HL-60 (cell line): ENCODE measurements around the gene ZRANB1.

ENCODE experiments used
- DNase-seq, 2 experiments: peaks; one replicate each; pipeline ENCODE4 v3.0.0-alpha.2; 2010 to 2020; ENCODE audit warnings: low read depth in 1 of 2, low spot score in 1 of 2
- H3K27ac ChIP-seq: fragments of 250-450 bp; sonication (Bioruptor Pico); replicated peaks from 2 replicates; pipeline ENCODE4 v1.5.1; 2020; ENCODE audit warnings: mild to moderate bottlenecking, moderate library complexity
- H3K27me3 ChIP-seq: fragments of 250-450 bp; sonication (Bioruptor Pico); 2 replicates; pipeline ENCODE4 v1.5.1; 2021; ENCODE audit warnings: mild to moderate bottlenecking, moderate library complexity; ENCODE audit not compliant: insufficient read depth, poor library complexity, severe bottlenecking
- H3K4me3 ChIP-seq: replicated peaks from 2 replicates; pipeline ENCODE4 v1.5.1; 2011; ENCODE audit warnings: mild to moderate bottlenecking, control low read depth, low read length; ENCODE audit not compliant: insufficient read depth
- GABPA ChIP-seq: IDR thresholded peaks from 2 replicates; pipeline ENCODE4 v1.6.1; 2012; ENCODE audit warnings: low read depth
- POLR2AphosphoS5 ChIP-seq: IDR thresholded peaks from 2 replicates; pipeline ENCODE4 v1.6.1; 2012; ENCODE audit warnings: low read depth
- SPI1 ChIP-seq: IDR thresholded peaks from 2 replicates; pipeline ENCODE4 v1.6.1; 2012; ENCODE audit warnings: low read depth, mild to moderate bottlenecking, borderline replicate concordance
- TF ChIP-seq, protein P1 (sequence below): IDR thresholded peaks from 2 replicates; pipeline ENCODE4 v1.6.1; 2012; ENCODE audit warnings: low read depth; ENCODE audit not compliant: insufficient replicate concordance
- TF ChIP-seq, protein P2 (sequence below): IDR thresholded peaks from one replicate; pipeline ENCODE4 v1.5.1; 2011; ENCODE audit warnings: low read length, control low read depth, inconsistent platforms; ENCODE audit not compliant: insufficient read depth

The ZRANB1 gene

DNA sequence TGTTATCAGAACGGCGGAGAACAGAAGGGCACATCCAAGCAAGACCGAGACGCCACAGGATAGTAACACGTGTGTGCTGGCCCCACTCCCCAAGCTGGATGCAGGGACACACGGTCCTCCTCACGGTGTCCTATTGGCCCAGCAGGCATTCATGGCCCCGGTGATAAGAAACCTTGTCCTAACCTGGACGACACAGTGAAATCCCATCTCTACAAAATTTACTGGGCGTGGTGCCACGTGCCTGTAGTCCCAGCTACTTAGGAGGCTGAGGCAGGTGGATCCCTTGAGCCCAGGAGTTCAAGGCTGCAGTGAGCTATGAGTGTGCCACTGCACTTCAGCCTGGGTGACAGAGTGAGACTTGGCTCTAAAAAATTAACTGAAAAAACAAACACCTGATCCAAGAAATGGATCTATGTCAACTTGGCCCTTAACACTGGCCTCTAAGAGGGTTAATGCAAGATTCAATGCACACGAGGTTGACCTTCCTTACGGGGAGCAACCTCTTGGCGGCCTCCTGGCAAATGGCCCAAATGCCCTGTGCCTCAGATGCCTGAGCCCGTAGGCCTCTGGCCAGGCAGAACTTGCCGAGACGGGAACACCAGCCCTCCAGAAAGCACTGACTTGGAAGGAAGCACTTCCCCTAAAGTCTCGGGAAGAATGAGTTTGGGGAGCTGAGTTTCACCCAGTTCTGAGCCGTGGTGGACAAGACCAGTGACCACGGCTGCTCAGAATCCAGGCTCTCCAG, 72.3 kb downstream of the ZRANB1 start:
- no peaks in the 10 kb centered on the region for H3K27me3 ChIP-seq
- no peak overlapping the region for H3K27ac ChIP-seq
- H3K4me3 ChIP-seq, result no peak overlapping the region
- TF ChIP-seq GABPA (no peak), POLR2AphosphoS5 (no peak), SPI1 (no peak)
- TF ChIP-seq, protein P1, sequence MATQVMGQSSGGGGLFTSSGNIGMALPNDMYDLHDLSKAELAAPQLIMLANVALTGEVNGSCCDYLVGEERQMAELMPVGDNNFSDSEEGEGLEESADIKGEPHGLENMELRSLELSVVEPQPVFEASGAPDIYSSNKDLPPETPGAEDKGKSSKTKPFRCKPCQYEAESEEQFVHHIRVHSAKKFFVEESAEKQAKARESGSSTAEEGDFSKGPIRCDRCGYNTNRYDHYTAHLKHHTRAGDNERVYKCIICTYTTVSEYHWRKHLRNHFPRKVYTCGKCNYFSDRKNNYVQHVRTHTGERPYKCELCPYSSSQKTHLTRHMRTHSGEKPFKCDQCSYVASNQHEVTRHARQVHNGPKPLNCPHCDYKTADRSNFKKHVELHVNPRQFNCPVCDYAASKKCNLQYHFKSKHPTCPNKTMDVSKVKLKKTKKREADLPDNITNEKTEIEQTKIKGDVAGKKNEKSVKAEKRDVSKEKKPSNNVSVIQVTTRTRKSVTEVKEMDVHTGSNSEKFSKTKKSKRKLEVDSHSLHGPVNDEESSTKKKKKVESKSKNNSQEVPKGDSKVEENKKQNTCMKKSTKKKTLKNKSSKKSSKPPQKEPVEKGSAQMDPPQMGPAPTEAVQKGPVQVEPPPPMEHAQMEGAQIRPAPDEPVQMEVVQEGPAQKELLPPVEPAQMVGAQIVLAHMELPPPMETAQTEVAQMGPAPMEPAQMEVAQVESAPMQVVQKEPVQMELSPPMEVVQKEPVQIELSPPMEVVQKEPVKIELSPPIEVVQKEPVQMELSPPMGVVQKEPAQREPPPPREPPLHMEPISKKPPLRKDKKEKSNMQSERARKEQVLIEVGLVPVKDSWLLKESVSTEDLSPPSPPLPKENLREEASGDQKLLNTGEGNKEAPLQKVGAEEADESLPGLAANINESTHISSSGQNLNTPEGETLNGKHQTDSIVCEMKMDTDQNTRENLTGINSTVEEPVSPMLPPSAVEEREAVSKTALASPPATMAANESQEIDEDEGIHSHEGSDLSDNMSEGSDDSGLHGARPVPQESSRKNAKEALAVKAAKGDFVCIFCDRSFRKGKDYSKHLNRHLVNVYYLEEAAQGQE, result no peak
- TF ChIP-seq, protein P2, sequence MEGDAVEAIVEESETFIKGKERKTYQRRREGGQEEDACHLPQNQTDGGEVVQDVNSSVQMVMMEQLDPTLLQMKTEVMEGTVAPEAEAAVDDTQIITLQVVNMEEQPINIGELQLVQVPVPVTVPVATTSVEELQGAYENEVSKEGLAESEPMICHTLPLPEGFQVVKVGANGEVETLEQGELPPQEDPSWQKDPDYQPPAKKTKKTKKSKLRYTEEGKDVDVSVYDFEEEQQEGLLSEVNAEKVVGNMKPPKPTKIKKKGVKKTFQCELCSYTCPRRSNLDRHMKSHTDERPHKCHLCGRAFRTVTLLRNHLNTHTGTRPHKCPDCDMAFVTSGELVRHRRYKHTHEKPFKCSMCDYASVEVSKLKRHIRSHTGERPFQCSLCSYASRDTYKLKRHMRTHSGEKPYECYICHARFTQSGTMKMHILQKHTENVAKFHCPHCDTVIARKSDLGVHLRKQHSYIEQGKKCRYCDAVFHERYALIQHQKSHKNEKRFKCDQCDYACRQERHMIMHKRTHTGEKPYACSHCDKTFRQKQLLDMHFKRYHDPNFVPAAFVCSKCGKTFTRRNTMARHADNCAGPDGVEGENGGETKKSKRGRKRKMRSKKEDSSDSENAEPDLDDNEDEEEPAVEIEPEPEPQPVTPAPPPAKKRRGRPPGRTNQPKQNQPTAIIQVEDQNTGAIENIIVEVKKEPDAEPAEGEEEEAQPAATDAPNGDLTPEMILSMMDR, result no peak
- DNase-seq, result no peak

DNA sequence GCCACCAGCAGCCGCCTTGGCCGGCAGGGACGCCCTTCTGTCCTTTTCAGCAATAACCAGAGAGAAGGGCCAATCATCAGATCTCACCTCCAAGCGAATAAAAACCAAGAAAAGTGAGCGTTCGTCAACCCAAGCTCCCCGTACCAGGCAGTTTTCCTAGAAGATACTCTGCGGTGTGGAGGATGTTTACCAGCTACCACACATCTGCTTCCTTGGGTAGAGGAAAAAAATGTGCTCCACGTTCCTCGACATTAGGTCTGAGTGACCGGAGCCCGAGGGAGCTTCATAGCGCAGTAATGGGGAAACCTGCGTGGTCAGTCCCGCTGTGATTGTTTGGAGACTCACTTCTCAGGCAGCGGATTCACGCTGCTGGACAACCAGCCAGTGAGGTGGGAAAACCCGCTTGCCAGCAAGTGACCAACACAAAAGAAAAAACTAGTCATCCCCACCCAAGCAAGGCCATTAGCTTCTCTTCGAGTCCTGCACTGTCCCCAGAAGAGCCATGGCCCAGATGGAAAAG, 73.0 kb downstream of the ZRANB1 start:
- Histone ChIP-seq H3K27ac (no peak overlapping the region), H3K27me3 (no peaks in the 10 kb centered on the region)

DNA sequence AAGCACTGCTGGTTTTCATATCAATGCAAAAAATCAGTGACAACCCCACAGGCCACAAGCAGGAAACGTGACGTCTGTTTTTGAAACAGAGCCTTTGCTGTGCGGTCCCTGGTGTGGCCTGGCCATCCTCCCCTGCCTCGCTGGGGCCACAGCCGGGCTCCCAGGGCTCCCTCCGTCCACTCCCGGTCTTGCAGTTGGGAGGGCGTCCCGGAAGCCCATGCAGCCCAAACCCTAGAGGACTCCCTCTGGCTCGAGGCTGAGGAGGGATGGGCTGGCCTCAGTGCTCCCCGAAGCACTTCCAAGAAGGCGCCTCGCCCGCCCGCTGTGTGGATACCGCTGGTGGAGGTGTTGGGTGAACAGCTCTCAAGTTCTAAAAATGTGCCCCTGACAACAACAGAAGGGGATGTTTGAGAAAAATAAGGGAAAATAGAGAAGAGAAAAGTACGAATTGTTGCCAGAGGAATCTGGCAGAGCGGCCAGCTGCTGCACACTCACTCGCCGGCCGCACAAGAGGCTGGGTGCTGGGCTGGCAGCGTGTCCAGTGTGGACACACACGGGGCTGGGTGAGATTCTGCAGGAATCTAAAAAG, 73.5 kb downstream of the ZRANB1 start:
- Histone ChIP-seq H3K4me3 (no peak overlapping the region), H3K27ac (no peak overlapping the region), H3K27me3 (no peaks in the 10 kb centered on the region)
- TF ChIP-seq, protein P1, result no peak
- TF ChIP-seq GABPA, result no peak
- no peak for TF ChIP-seq POLR2AphosphoS5
- DNase-seq, result no peak

More for the DNA sequence above, 73.0 kb downstream of the ZRANB1 start:
- TF ChIP-seq, protein P2, result no peak
- no peak for TF ChIP-seq GABPA
- TF ChIP-seq SPI1, result no peak
- no peak for TF ChIP-seq POLR2AphosphoS5
- TF ChIP-seq, protein P1, result no peak
- H3K4me3 ChIP-seq, result no peak overlapping the region
- no peak for DNase-seq
